Naive thymus-derived CD4-positive, alpha-beta T cell (primary cell): Measurements from ENCODE around the gene NEDD9. TPM values are rescaled to one million over a fixed set of nuclear protein-coding genes. Genes with fewer than 3 reads are reported as not detected.

Experiments
- ATAC-seq: fragments of 150-1000 bp; cut with Tn5 transposase; 2 replicates; pipeline ENCODE4 v1.10.0; 2021; ENCODE audit warnings: mild to moderate bottlenecking, moderate library complexity
- CTCF ChIA-PET: fragments of 350-600 bp; sonication (Branson Sonifier 250); formaldehyde crosslinking; loops from one replicate; lab custom pipeline; 2021; ENCODE audit warnings: antibody characterized with exemption; lab: Charles Lee
- POLR2A ChIA-PET: fragments of 350-600 bp; sonication (Branson Sonifier 250); formaldehyde crosslinking; loops from one replicate; lab custom pipeline; 2021; ENCODE audit warnings: antibody characterized with exemption, inconsistent platforms; lab: Charles Lee
- DNase-seq, 9 donors: peaks; one replicate each; pipeline versions ENCODE4 v3.0.0 to v3.0.0-alpha.2; 2020 to 2022; ENCODE audit warnings: mixed read lengths in 1 of 9
- H3K27ac ChIP-seq: one replicate; pipeline ENCODE4 v1.7.0; 2013; ENCODE audit warnings: mild to moderate bottlenecking, low read depth, low read length, moderate library complexity
- H3K27me3 ChIP-seq, 2 donors: one replicate each; pipeline ENCODE4 v1.7.0; 2013; ENCODE audit warnings: low read length in 2 of 2, mild to moderate bottlenecking in 2 of 2, moderate library complexity in 2 of 2; ENCODE audit not compliant: control insufficient read depth in 2 of 2, insufficient read depth in 2 of 2
- H3K36me3 ChIP-seq, 3 experiments: 1 replicate in 2 of 3; 2 replicates in 1 of 3; pipeline ENCODE4 v1.7.0; 2013; ENCODE audit warnings: low read length in 3 of 3, mild to moderate bottlenecking in 3 of 3, moderate library complexity in 1 of 3; ENCODE audit not compliant: insufficient read depth in 3 of 3, control insufficient read depth in 2 of 3
- H3K4me1 ChIP-seq, 2 donors: one replicate each; pipeline ENCODE4 v1.7.0; 2013; ENCODE audit warnings: low read length in 2 of 2, mild to moderate bottlenecking in 2 of 2, moderate library complexity in 1 of 2; ENCODE audit not compliant: control insufficient read depth in 2 of 2, insufficient read depth in 2 of 2
- H3K4me3 ChIP-seq: 2 replicates; pipeline ENCODE4 v1.7.0; 2013; ENCODE audit warnings: mild to moderate bottlenecking, low read length
- H3K9me3 ChIP-seq, 3 experiments: 1 replicate in 2 of 3; 2 replicates in 1 of 3; pipeline ENCODE4 v1.7.0; 2013; ENCODE audit warnings: low read length in 3 of 3; ENCODE audit not compliant: control insufficient read depth in 2 of 3
- H3K27ac Mint-ChIP-seq, 9 donors: one replicate each; pipeline ENCODE4 v1.8.0; 2020 to 2022; ENCODE audit warnings: mixed read lengths in 9 of 9, mild to moderate bottlenecking in 8 of 9, moderate library complexity in 5 of 9, inconsistent platforms in 2 of 9
- H3K27me3 Mint-ChIP-seq, 5 donors: one replicate each; pipeline ENCODE4 v1.8.0; 2021 to 2022; ENCODE audit warnings: mixed read lengths in 5 of 5, mild to moderate bottlenecking in 1 of 5
- H3K36me3 Mint-ChIP-seq, 5 donors: one replicate each; pipeline ENCODE4 v1.8.0; 2020 to 2022; ENCODE audit warnings: mixed read lengths in 5 of 5, mild to moderate bottlenecking in 3 of 5, inconsistent platforms in 1 of 5
- H3K4me1 Mint-ChIP-seq, 7 donors: one replicate each; pipeline ENCODE4 v1.8.0; 2020 to 2022; ENCODE audit warnings: mixed read lengths in 7 of 7, mild to moderate bottlenecking in 3 of 7, inconsistent platforms in 1 of 7
- H3K4me3 Mint-ChIP-seq, 10 donors: one replicate each; pipeline ENCODE4 v1.8.0; 2020 to 2022; ENCODE audit warnings: mild to moderate bottlenecking in 10 of 10, mixed read lengths in 10 of 10, moderate library complexity in 6 of 10, inconsistent platforms in 2 of 10
- H3K9me3 Mint-ChIP-seq, 11 donors: one replicate each; pipeline ENCODE4 v1.8.0; 2020 to 2022; ENCODE audit warnings: mixed read lengths in 11 of 11, mild to moderate bottlenecking in 4 of 11, inconsistent platforms in 1 of 11, moderate library complexity in 1 of 11
- intact Hi-C, 2 donors: fragments of 100-400 bp; cut with micrococcal nuclease; formaldehyde crosslinking; loops; one replicate each; pipeline ENCODE4 v1.15.1; 2023
- polyA plus RNA-seq, 2 donors: library from polyadenylated mRNA; unstranded; fragments of 300-500 nt; fragmentation: Illumina TruSeq; gene quantifications; one replicate each; pipeline ENCODE4 v1.2.3, GENCODE V29; 2021
- total RNA-seq, 6 experiments: library from RNA in 5 of 6; stranded (reverse) in 5 of 6; gene quantifications; 1 replicate in 5 of 6; 2 replicates in 1 of 6; pipeline ENCODE4 v1.2.3 and lab custom pipeline; 2021 to 2026

Gene NEDD9
- total and polyA plus RNA-seq, 7 experiments from 2014 or later: 14.2 to 62.9 (median 35.4) TPM

- CTCF ChIA-PET: no interaction called here
- peaks cover 29 to 81% (median 62%) of the 10 kb centered on the region in 5 donors for H3K36me3 Mint-ChIP-seq
Measured at GRCh38 chr6:11190625-11191245, 41.7 kb downstream of the NEDD9 start.

GRCh38 chr6:11189865-11190624 is 42.4 kb downstream of the NEDD9 start:
- DNase-seq: no peak
- peaks cover 8 to 68% (median 15%) of the 10 kb centered on the region in 3 experiments for H3K36me3 ChIP-seq
- CTCF ChIA-PET: no interaction called here
- Mint-ChIP-seq H3K9me3 (no peaks in the 10 kb centered on the region), H3K4me3 (no peak overlapping the region), H3K36me3 (peaks cover 36 to 82% (median 65%) of the 10 kb centered on the region in 5 donors), H3K27ac (no peak overlapping the region), H3K4me1 (peaks cover 0 to 4% (median 0%) of the 10 kb centered on the region in 7 donors), H3K27me3 (no peaks in the 10 kb centered on the region)
- no peak overlapping the region for H3K27ac ChIP-seq
- POLR2A ChIA-PET: no interaction called here
- no peak overlapping the region for H3K4me3 ChIP-seq
- ATAC-seq: no peak
- H3K27me3 ChIP-seq: no peaks in the 10 kb centered on the region
- H3K9me3 ChIP-seq: no peaks in the 10 kb centered on the region
- intact Hi-C loops: no loop called here
- H3K4me1 ChIP-seq: no peaks in the 10 kb centered on the region

More at GRCh38 chr6:11190625-11191245, 41.7 kb downstream of the NEDD9 start:
- DNase-seq: no peak
- Mint-ChIP-seq H3K9me3 (no peaks in the 10 kb centered on the region), H3K27ac (no peak overlapping the region), H3K4me1 (peaks cover 0 to 10% (median 0%) of the 10 kb centered on the region in 7 donors), H3K4me3 (no peak overlapping the region), H3K27me3 (no peaks in the 10 kb centered on the region)
- Histone ChIP-seq H3K27me3 (no peaks in the 10 kb centered on the region), H3K36me3 (peaks cover 8 to 61% (median 9%) of the 10 kb centered on the region in 3 experiments), H3K9me3 (no peaks in the 10 kb centered on the region), H3K4me1 (no peaks in the 10 kb centered on the region), H3K4me3 (no peak overlapping the region), H3K27ac (no peak overlapping the region)
- POLR2A ChIA-PET: no interaction called here
- no peak for ATAC-seq
- intact Hi-C loops: no loop called here

- DNase-seq (no peak), ATAC-seq (no peak)
- Mint-ChIP-seq H3K4me1 (peaks cover 0 to 1% (median 0%) of the 10 kb centered on the region in 7 donors), H3K27me3 (no peaks in the 10 kb centered on the region), H3K36me3 (peaks cover 44 to 84% (median 66%) of the 10 kb centered on the region in 5 donors), H3K27ac (no peak overlapping the region), H3K4me3 (no peak overlapping the region), H3K9me3 (peaks cover 0 to 7% (median 0%) of the 10 kb centered on the region in 11 donors)
- Histone ChIP-seq H3K36me3 (peaks cover 8 to 80% (median 15%) of the 10 kb centered on the region in 3 experiments), H3K4me3 (no peak overlapping the region), H3K27ac (no peak overlapping the region), H3K4me1 (no peaks in the 10 kb centered on the region), H3K27me3 (no peaks in the 10 kb centered on the region), H3K9me3 (no peaks in the 10 kb centered on the region)
- intact Hi-C loops: no loop called here
- ChIA-PET CTCF (interaction anchor here (0.9 kb wide), 1 partner anchor 16 kb away, joined by 3 read pairs; no protein-coding TSS in a partner anchor), POLR2A (interaction anchor here (1.1 kb wide), 1 partner anchor 17 kb away, joined by 3 read pairs; no protein-coding TSS in a partner anchor)
Measured at GRCh38 chr6:11188161-11188915, 44.1 kb downstream of the NEDD9 start.

GRCh38 chr6:11187301-11187700 is 45.2 kb downstream of the NEDD9 start:
- Histone ChIP-seq H3K27me3 (no peaks in the 10 kb centered on the region), H3K27ac (no peak overlapping the region), H3K4me1 (no peaks in the 10 kb centered on the region), H3K9me3 (no peaks in the 10 kb centered on the region), H3K36me3 (peaks cover 8 to 80% (median 15%) of the 10 kb centered on the region in 3 experiments), H3K4me3 (no peak overlapping the region)
- H3K4me1 Mint-ChIP-seq: peaks cover 0 to 1% (median 0%) of the 10 kb centered on the region in 7 donors
- H3K27me3 Mint-ChIP-seq: no peaks in the 10 kb centered on the region
- POLR2A ChIA-PET: interaction anchor here (1.1 kb wide), 1 partner anchor 16 kb away, joined by 3 read pairs; no protein-coding TSS in a partner anchor
- H3K4me3 Mint-ChIP-seq: no peak overlapping the region
- H3K36me3 Mint-ChIP-seq: peaks cover 46 to 86% (median 69%) of the 10 kb centered on the region in 5 donors
- intact Hi-C loops: no loop called here
- ATAC-seq: no peak
- no peak overlapping the region for H3K27ac Mint-ChIP-seq
- DNase-seq: no peak
- peaks cover 0 to 13% (median 2%) of the 10 kb centered on the region in 11 donors for H3K9me3 Mint-ChIP-seq
- CTCF ChIA-PET: interaction anchor here (0.9 kb wide), 1 partner anchor 15 kb away, joined by 3 read pairs; no protein-coding TSS in a partner anchor

GRCh38 chr6:11185204-11185842 is 47.1 kb downstream of the NEDD9 start:
- ChIA-PET CTCF (no interaction called here), POLR2A (interaction anchor here (0.6 to 1.1 kb wide), 2 partner anchors 10 to 57 kb away, joined by 3 to 4 read pairs; no protein-coding TSS in a partner anchor)
- Histone ChIP-seq H3K36me3 (peaks cover 7 to 63% (median 8%) of the 10 kb centered on the region in 3 experiments), H3K4me1 (no peaks in the 10 kb centered on the region), H3K4me3 (no peak overlapping the region), H3K27me3 (no peaks in the 10 kb centered on the region), H3K27ac (no peak overlapping the region), H3K9me3 (no peaks in the 10 kb centered on the region)
- peaks cover 0 to 1% (median 0%) of the 10 kb centered on the region in 7 donors for H3K4me1 Mint-ChIP-seq
- intact Hi-C loops: no loop called here
- peaks cover 39 to 73% (median 70%) of the 10 kb centered on the region in 5 donors for H3K36me3 Mint-ChIP-seq
- DNase-seq (no peak), ATAC-seq (no peak)
- H3K4me3 Mint-ChIP-seq: no peak overlapping the region
- no peaks in the 10 kb centered on the region for H3K27me3 Mint-ChIP-seq
- H3K27ac Mint-ChIP-seq: peak overlapping the region in 1 of 9 donors; percentile 72
- peaks cover 0 to 32% (median 8%) of the 10 kb centered on the region in 11 donors for H3K9me3 Mint-ChIP-seq
